Measurements from ENCODE around the gene RNF112. TPM values are rescaled to one million over a fixed set of nuclear protein-coding genes. Genes with fewer than 3 reads are reported as not detected.

Gene RNF112
- total RNA-seq, 1 donor from 2014 or later: 0.31 TPM

DNA sequence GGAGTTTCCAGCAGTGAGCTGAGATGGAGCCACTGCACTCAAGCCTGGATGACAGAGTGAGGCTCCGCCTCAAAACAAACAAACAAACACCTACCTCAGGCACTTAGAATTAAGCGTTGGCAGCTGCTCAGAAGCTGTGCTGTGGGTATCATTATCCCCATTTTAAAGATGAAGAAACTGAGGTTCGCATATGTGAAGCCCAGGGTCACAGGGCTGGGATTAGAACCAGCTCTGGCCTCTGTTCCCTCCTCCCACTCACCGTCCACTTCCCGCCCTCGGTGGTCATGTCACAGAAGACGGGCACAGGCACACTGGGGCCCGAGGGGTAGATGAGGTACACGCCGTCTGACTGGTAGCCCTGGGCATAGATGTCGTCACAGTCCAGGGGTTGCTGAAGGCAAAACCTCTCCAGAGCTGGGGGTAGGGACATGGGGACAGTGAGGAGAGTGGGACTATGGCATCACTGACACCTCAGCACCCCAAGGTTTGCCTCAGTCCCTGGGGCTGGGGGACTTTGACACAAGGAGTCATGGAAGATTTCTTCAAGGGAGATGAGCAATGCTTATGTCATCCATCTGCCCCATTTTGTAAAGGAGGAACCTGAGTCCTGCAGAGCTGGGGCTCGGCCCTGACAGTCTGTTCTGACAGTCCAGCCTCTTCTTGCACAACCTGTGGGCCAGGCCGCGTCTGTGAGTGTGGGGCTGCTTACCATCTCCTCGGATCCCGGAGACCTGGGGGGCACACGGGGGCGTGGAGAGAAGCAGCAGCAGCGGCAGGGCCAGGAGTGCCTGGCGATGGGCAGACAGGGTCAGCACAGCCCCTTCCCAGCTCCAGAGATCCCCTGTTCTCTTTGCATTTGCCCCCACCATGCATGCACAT is 24.7 kb upstream of the RNF112 start:
- TF ChIP-seq, protein P1, sequence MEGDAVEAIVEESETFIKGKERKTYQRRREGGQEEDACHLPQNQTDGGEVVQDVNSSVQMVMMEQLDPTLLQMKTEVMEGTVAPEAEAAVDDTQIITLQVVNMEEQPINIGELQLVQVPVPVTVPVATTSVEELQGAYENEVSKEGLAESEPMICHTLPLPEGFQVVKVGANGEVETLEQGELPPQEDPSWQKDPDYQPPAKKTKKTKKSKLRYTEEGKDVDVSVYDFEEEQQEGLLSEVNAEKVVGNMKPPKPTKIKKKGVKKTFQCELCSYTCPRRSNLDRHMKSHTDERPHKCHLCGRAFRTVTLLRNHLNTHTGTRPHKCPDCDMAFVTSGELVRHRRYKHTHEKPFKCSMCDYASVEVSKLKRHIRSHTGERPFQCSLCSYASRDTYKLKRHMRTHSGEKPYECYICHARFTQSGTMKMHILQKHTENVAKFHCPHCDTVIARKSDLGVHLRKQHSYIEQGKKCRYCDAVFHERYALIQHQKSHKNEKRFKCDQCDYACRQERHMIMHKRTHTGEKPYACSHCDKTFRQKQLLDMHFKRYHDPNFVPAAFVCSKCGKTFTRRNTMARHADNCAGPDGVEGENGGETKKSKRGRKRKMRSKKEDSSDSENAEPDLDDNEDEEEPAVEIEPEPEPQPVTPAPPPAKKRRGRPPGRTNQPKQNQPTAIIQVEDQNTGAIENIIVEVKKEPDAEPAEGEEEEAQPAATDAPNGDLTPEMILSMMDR (IDR thresholded peaks at IDR 0.05; ENCODE audit: unreplicated experiment): no peak
- Mint-ChIP-seq H3K36me3 (ENCODE audit: low read depth, unreplicated experiment) (peaks cover 7% of the 10 kb centered on the region), H3K4me1 (ENCODE audit: unreplicated experiment) (no peaks in the 10 kb centered on the region), H3K27me3 (ENCODE audit: unreplicated experiment) (peaks cover 9% of the 10 kb centered on the region), H3K4me3 (ENCODE audit: unreplicated experiment) (no peak overlapping the region), H3K27ac (ENCODE audit: unreplicated experiment) (no peak overlapping the region), H3K9me3 (ENCODE audit: unreplicated experiment) (no peaks in the 10 kb centered on the region)
- DNase-seq (ENCODE audit: low spot score): no peak

DNA sequence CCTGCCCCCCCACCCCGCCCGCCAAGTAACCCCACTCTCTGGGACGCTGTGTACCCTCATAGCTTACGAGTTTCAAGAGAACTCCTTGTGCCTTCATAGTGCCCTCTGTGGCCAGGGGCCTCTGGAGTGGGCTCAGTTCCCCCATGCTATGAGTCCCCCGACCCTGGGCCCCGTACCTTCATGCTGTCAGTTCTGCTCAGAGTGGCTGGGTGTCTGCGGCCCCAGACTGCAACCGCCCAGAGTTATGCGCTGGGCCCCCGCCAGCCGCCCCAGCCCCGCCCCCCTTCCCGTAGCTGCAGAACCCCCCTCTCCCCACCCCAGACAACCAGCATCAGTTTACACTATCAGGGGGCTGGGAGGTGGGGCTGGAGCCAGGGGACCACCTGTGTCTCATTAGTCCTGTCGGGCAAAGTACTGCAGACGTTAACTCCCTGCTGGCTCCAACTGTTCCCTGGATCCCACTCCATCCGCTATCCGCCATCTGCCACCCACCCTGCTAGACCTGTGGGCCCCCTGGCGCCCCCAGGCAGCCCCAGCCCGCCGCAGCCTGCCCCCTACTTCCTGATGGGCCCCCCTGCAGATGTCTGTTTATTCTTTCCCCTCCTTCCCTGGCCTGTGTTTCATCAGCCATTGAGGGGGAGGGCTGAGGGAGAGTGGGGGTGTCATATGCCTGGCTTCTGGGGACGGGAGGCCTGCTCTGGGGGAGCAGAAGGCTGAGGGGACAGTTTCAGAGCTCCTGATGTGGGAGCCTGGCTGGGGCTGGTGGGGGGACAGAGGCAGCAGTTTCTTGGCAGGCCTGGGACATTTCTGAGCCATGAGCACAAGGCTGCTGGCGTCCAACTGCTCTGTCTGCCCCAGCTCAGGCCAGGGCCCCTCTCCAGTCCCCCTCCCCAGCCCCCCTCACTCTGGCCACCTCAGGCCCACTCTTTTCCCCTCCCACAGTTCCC is 23.8 kb upstream of the RNF112 start, which contains the start of gene MFAP4:
MFAP4 (minus strand) TSS at position 217 of the 947 bp plus-strand sequence; CDS start at position 182, 35 bp downstream.
- peaks cover 9% of the 10 kb centered on the region for H3K27me3 Mint-ChIP-seq (ENCODE audit: unreplicated experiment)
- no peak for DNase-seq (ENCODE audit: low spot score)
- no peak within 1 kb of the TSS for H3K4me3 Mint-ChIP-seq (ENCODE audit: unreplicated experiment)
- H3K36me3 Mint-ChIP-seq (ENCODE audit: low read depth, unreplicated experiment): peaks cover 7% of the 10 kb centered on the region
- no peak within 1 kb of the TSS for H3K27ac Mint-ChIP-seq (ENCODE audit: unreplicated experiment)
- TF ChIP-seq, protein P1 (IDR thresholded peaks at IDR 0.05; ENCODE audit: unreplicated experiment): no peak
- no peaks in the 10 kb centered on the region for H3K4me1 Mint-ChIP-seq (ENCODE audit: unreplicated experiment)
- H3K9me3 Mint-ChIP-seq (ENCODE audit: unreplicated experiment): no peaks in the 10 kb centered on the region

DNA sequence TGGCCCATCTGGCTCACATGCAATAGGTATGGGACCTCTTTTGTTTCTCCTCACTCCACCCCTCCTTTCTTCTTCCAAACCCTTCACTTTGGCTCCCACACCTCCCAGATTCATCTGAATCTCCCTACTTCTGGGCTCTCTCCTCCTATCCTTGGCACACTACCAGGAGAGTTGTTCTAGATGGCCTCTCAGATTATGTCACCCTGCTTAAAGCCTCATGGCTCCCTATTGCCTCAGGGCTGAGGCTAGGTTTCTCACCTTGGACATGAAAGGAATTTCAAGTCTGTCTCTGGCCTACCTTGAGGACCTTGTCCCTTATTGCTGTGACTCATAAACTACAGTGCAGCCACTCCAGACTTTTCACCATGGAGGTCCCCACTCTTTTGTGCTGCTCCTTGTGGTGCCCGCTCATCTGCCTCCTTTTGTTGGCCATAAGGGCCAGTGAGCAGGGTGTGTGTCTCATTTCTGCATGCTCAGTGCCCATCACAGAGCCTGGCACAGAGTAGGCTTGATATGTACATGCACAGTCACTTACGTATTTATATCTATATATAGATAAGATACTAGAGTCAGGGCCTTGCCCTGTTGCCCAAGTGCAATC is 23.0 kb upstream of the RNF112 start:
- TF ChIP-seq, protein P1 (IDR thresholded peaks at IDR 0.05; ENCODE audit: unreplicated experiment): no peak
- Mint-ChIP-seq H3K36me3 (ENCODE audit: low read depth, unreplicated experiment) (peaks cover 5% of the 10 kb centered on the region), H3K27me3 (ENCODE audit: unreplicated experiment) (peaks cover 9% of the 10 kb centered on the region), H3K27ac (ENCODE audit: unreplicated experiment) (no peak overlapping the region), H3K4me3 (ENCODE audit: unreplicated experiment) (no peak overlapping the region), H3K4me1 (ENCODE audit: unreplicated experiment) (no peaks in the 10 kb centered on the region), H3K9me3 (ENCODE audit: unreplicated experiment) (no peaks in the 10 kb centered on the region)
- no peak for DNase-seq (ENCODE audit: low spot score)

DNA sequence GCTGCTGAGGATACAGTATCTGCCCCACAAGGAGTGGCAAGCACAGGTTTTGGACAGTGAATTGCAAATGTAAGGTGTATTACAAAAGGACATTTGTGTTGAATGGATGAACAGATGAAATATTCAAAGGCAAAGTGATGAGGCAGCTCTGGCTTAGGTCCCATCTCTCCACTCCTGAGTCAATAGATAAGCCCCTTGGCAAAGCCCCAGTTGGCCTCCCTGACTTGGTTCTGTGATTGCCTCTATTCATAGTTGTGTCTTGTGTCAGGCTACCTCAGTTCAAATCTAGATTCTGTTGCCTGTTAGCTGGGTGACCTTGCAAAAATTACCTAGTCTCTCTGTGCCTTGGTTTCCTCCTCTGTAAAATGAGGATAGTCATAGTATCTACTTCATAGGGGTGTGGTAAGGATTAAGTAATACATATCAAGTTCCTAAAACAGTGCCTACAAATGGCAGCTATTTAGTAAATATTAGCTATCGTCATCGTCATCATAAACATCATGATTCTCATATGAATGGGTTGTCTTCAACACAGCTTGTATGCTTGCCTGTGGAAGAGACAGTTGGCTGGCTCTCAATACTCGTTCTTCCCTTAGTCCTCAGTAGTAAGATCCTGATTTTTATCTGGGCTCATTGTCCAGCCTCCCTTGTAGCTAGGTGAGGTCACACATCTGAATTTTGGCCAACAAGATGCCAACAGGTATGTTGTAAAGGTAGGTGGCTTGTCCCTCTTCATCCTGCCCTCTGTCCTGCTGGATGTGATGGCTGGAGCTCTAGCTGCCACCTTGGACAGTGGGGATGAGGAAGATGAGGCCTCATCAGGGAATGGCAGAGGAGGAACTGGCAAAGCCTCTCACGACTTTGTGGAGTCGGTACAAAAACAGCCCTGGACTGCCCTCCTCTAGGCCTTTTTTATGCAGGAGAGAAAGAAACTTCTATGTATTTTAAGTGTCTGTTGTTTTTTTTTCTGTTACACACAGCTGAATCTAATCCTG is 21.9 kb upstream of the RNF112 start:
- TF ChIP-seq, protein P1 (IDR thresholded peaks at IDR 0.05; ENCODE audit: unreplicated experiment): no peak
- Mint-ChIP-seq H3K27ac (ENCODE audit: unreplicated experiment) (no peak overlapping the region), H3K4me3 (ENCODE audit: unreplicated experiment) (no peak overlapping the region), H3K4me1 (ENCODE audit: unreplicated experiment) (no peaks in the 10 kb centered on the region), H3K27me3 (ENCODE audit: unreplicated experiment) (peaks cover 9% of the 10 kb centered on the region), H3K9me3 (ENCODE audit: unreplicated experiment) (no peaks in the 10 kb centered on the region), H3K36me3 (ENCODE audit: low read depth, unreplicated experiment) (no peaks in the 10 kb centered on the region)
- no peak for DNase-seq (ENCODE audit: low spot score)
